ENCODE measurements around the gene EFNA5.

EFNA5 gene

GRCh38 chr5:107651325-107651724, 19.4 kb downstream of the EFNA5 start:
- in situ Hi-C loops (cut with MboI; ENCODE audit: low sequenced_read_pairs) = no loop called here

DNA sequence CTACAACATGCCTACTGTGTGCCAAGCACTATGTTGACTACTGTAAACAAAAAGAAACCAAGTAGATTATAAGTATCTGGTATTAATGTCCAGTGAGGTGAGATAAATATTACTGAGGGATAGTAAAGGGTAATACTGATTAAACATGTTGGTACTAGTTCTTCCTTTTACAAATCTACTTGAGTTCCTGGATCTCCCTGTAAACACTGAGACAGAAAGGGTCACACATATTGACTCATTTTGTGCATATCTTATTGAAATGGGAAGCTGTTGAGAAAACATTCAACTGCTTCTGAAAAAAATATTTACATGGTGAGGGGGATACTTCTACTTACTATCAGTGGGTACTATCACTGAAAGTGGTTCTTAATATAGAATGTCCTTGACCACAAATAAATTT, 24.3 kb downstream of the EFNA5 start:
- in situ Hi-C loops (cut with MboI; ENCODE audit: low sequenced_read_pairs) = no loop called here

DNA sequence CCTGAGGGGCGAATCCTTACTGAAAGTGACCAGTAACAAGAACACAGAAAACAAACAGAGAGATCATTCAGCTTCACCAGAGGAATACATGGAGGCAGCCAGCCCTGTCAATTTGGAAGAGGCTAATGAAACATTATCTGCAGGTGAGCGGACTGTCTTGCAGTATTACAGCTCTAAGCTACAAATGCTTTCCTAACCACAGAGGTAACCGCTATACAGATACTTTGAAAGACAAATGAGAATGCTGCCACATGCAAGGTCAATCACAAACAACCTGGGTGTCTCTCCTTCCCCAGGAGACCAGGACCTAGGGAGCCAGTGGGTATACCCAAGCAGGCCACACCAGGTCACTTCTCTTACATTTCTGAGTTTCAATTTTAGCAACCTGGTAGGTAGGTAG, 30.2 kb downstream of the EFNA5 start:
- in situ Hi-C loops (cut with MboI; ENCODE audit: low sequenced_read_pairs) = no loop called here

GRCh38 chr5:107639990-107640389, 30.7 kb downstream of the EFNA5 start:
- in situ Hi-C loops (cut with MboI; ENCODE audit: low sequenced_read_pairs) = no loop called here

DNA sequence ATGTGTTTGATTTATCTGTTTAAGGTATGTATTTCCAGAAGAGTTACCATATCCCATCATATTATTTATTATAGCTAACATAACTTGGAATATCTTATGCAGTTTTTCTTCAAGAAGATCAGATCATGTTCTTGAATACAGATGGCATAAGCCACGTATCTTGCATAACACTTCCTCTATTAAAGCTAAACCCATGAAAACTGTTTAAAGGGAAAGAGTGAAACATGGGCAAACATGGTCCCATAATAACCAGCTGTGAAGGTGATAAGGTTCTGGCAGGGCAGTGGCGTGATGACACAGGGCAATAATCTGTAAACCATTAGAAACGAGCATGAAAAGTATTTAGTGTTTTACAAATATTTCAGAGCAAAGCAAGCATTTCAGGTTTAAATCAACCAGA, 34.2 kb downstream of the EFNA5 start:
- in situ Hi-C loops (cut with MboI; ENCODE audit: low sequenced_read_pairs) = no loop called here

DNA sequence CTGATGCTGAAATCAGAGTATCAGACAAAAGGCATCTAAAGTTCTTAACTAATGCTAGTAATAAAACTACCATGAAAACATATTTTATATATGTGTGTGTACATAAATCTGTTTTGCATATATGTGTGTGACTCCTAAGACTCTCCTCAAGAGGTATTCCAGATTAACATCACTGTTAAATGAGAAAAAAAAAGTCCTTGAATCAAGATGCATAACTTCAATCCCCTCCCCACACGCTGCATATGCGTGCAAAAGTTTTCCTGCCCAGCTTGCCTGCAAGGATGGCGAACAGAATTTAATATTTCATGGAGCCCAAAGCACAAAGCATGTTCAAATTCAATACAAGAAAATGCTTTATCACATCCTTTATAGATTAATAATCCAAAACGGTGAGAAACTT, 34.7 kb downstream of the EFNA5 start:
- in situ Hi-C loops (cut with MboI; ENCODE audit: low sequenced_read_pairs) = no loop called here

GRCh38 chr5:107634981-107635848, 35.5 kb downstream of the EFNA5 start:
- in situ Hi-C loops (cut with MboI; ENCODE audit: low sequenced_read_pairs) = no loop called here

DNA sequence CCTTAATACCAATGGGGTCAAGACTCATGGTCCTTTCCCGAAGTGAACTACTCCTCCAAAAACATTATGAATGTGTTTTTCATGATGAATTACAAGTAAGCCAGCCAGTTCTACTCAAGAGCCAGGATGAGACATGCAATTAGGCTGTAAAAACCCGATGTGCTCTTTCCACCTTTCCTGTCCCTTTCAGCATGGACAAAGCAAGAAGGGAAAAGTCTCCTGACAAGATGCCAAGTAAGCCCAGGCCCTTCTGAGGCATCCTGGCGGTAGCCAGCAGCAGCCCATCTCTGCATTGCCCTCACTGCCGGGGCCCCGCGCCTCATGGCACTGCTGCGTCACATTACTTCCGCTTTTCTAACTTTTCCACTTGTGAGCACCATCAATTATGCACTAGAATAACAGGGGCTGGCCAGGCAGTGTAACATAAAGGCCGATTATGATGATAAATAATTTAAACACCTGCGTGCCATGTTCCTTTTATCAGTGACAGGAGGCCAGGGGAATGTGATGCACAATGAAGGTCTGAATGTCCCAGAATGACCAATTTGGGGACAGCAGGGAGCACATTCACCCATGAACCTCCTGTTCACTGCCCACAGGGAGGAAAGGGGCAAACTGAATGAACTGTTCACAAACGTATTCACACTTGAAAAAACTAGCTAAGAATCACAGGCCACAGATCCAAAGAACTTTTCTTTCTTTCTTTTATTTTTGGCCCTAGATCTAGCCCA, 37.4 kb downstream of the EFNA5 start:
- in situ Hi-C loops (cut with MboI; ENCODE audit: low sequenced_read_pairs) = no loop called here

- in situ Hi-C loops (cut with MboI; ENCODE audit: low sequenced_read_pairs) = no loop called here
Measured at GRCh38 chr5:107631805-107632362, 38.9 kb downstream of the EFNA5 start.

GRCh38 chr5:107630184-107630583, 40.6 kb downstream of the EFNA5 start:
- in situ Hi-C loops (cut with MboI; ENCODE audit: low sequenced_read_pairs) = no loop called here

DNA sequence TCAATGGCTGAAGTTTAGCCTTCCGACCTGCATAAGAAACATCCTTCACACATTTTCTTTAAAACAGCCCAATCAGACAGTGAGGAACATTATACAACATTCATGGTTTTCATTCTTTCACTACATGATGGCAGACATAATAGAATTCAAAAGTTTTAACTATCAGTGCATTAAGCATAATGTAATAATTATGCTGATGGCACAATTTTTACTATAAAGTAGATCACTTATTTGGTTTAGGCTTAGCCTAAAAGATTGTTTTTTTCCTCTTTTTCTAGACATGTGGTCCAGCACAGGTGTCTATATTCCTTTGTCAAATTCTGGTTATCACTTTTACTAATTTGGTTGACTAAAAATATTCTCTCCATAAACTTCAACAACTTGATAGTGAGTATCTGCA, 46.5 kb downstream of the EFNA5 start:
- in situ Hi-C loops (cut with MboI; ENCODE audit: low sequenced_read_pairs) = no loop called here

DNA sequence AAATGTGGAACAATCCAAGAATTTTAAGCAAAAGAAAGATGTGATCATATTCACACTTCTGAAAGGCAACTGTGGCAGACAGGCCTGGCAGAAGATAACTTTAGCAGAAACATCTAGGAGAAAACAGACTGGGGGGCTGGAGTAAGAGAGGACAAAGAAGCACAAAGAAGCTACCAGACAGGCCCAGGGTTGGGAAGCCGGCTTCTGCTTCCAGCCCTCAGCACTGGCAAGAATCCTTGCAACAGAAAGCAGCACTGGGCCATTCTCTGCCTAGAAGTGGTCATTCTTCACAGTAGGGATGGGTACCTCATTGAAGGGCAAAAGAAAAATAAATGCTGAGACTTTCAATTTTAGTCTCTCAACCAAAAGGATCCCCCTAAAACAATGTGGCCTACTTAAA, 49.6 kb downstream of the EFNA5 start:
- in situ Hi-C loops (cut with MboI; ENCODE audit: low sequenced_read_pairs) = no loop called here

- in situ Hi-C loops (cut with MboI; ENCODE audit: low sequenced_read_pairs) = no loop called here
Measured at GRCh38 chr5:107619781-107620180, 51.0 kb downstream of the EFNA5 start.

GRCh38 chr5:107618242-107618641, 52.5 kb downstream of the EFNA5 start:
- in situ Hi-C loops (cut with MboI; ENCODE audit: low sequenced_read_pairs) = no loop called here

DNA sequence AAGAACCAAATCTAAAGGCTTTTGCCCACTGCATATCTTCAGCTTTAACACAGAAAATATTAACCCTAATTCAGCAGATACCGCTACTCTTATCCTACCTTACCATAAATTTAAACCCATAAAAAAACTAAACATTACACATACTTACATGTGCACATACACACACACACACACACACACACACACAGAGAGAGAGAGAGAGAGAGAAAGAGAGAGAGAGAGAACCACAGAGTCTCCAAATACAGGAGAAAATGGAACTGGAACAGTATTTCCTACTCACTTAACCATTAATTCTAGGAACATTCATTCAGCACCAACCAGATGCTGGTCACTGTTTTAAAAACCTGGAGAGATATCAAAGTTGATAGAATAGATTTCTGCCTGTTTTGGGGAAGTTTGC, 53.7 kb downstream of the EFNA5 start:
- in situ Hi-C loops (cut with MboI; ENCODE audit: low sequenced_read_pairs) = no loop called here

- in situ Hi-C loops (cut with MboI; ENCODE audit: low sequenced_read_pairs) = no loop called here
Measured at GRCh38 chr5:107616213-107616612, 54.5 kb downstream of the EFNA5 start.

DNA sequence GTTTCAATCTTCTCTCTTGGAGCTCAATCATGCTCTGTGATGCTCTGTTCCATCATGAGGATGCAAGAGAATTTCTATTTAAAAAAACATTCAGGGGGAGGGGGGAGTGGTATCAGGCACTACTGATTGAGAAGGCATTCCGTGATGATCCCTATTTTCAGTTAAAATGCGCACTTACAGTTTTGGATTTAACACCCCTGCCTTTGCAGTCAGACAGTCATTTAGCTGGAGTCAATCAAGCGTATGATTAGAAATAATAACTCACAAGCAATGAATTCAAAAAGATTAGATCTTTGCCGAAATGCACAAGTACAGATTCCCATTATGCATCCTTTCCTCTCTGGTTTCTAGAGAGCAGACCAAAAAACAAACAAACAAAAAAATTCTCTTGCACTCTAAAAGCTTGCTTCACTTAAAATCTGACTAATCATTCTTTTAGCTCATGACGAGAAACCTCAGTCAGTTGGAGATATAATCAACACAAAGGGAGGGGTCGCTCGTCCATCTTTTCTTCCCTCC, 55.4 kb downstream of the EFNA5 start:
- in situ Hi-C loops (cut with MboI; ENCODE audit: low sequenced_read_pairs) = no loop called here

- in situ Hi-C loops (cut with MboI; ENCODE audit: low sequenced_read_pairs) = no loop called here
Measured at GRCh38 chr5:107612541-107612940, 58.2 kb downstream of the EFNA5 start.

DNA sequence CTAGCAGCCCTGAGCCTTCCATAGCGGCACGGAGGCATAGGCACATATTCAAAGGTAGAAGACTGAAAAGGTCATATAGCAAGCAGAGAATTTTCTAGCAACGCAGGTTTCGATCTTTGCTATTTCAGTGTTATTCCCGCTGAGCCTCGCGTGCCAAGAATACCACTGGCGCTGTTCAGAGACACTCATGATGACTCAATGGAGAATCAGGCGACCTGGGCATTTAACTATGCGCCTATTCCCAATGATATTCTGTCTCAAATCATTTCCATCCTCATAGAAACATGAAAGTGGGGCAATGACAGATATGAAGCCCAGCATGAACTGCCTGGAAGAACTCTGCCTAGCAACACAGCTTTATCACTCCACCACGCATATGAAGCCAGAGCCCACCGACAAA, 59.9 kb downstream of the EFNA5 start:
- in situ Hi-C loops (cut with MboI; ENCODE audit: low sequenced_read_pairs) = no loop called here

- in situ Hi-C loops (cut with MboI; ENCODE audit: low sequenced_read_pairs) = no loop called here
Measured at GRCh38 chr5:107607671-107608345, 62.9 kb downstream of the EFNA5 start.

- in situ Hi-C loops (cut with MboI; ENCODE audit: low sequenced_read_pairs) = no loop called here
Measured at GRCh38 chr5:107607196-107607595, 63.5 kb downstream of the EFNA5 start.
